ENCODE data around the gene TNFSF13B.
"Not testable (repeated sequence)": the region's sequence is repeated elsewhere in the genome, so short reads cannot be mapped to it uniquely, and the experiment has no call there.

TNFSF13B gene

GRCh38 chr13:108278466-108278865, 8.9 kb downstream of the TNFSF13B start:
- DNase-seq (ENCODE audit: low read depth in 2 of 3, low spot score in 1 of 3): no peak

DNA sequence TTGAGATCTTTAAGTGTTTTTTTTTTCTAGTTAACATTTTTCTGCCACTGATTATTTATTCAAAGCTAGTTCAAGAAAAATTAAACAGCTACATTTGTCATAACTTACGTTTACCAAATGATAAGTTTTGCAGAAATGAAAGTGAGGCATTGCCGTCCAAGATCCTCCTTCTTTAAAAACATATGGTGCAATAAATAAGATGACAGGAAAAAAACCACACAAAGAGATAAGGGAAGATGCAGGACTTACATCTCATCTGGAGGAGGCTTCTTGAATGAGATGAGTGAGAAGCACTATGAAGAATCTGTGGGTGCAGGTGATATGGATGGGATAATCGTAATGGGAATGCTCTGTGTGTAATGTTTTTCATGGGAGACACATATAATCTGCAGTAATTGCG, 12.4 kb downstream of the TNFSF13B start:
- no peak for DNase-seq (ENCODE audit: low read depth in 2 of 3, low spot score in 1 of 3)

GRCh38 chr13:108283110-108283509, 13.6 kb downstream of the TNFSF13B start:
- DNase-seq (ENCODE audit: low read depth in 2 of 3, low spot score in 1 of 3): no peak

DNA sequence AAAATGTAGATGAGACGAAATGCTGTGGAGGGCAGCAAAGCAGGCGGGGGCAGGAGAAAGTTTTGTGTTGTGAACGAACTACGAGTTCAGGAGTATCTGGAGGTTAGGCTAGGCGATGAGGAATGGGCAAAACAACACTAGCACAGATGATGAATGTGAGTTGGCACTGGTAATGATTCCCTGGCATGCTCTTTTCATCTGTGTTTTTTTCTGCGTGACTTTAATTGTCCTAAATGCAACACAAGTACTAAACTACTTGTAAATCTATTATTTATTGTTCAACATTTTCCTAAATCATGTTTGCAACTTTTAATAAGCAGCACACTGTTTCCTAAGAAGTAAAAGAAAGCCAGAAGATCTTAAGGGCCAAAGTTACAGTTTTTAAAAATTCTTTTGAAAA, 19.2 kb downstream of the TNFSF13B start:
- DNase-seq (ENCODE audit: low read depth in 2 of 3, low spot score in 1 of 3): no peak

- DNase-seq (ENCODE audit: low read depth in 2 of 3, low spot score in 1 of 3): no peak
Observed at GRCh38 chr13:108289819-108290218, 20.3 kb downstream of the TNFSF13B start.

DNA sequence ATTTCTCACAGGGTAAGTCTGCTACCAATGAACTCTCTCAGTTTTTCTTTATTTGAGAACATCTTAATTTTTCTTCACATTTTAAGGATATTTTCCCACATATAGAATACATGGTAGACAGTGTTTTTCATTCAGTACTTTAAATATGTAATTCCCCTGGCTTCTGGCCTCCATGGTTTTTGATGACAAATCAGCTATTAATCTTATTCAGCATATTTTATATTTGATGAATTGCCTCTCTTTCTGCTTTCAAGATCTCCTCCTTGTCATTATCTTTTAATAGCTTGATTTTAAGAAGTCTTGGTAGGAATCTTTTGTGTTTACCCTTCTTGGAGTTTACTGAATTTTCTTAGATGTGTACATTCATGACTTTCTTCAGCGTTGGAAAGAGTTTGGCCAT, 27.6 kb downstream of the TNFSF13B start:
- no peak for DNase-seq (ENCODE audit: low read depth in 2 of 3, low spot score in 1 of 3)

- DNase-seq (ENCODE audit: low read depth in 2 of 3, low spot score in 1 of 3): no peak
Observed at GRCh38 chr13:108302279-108302678, 32.8 kb downstream of the TNFSF13B start.

GRCh38 chr13:108304170-108305016, 34.9 kb downstream of the TNFSF13B start:
- no peak for DNase-seq (ENCODE audit: low read depth in 2 of 3, low spot score in 1 of 3)

DNA sequence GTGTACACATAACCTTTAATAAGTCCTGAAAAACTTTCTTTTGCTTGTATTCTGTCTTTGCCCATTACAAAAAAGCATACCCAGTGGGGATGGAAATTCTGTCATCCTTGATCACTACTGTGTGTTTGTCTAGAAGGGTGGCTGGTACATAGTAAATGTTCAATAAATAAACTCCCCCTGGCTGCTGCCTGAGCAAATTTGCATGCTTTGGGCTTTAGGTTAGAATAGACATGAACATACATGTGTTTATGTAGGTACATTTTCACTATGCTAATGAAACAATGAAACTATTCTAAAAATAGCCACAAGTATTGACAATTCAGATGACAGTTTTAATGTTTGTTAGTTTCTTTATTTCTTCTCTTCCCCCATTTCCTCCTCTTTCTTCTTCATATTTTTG, 36.1 kb downstream of the TNFSF13B start:
- DNase-seq (ENCODE audit: low read depth in 2 of 3, low spot score in 1 of 3): no peak

DNA sequence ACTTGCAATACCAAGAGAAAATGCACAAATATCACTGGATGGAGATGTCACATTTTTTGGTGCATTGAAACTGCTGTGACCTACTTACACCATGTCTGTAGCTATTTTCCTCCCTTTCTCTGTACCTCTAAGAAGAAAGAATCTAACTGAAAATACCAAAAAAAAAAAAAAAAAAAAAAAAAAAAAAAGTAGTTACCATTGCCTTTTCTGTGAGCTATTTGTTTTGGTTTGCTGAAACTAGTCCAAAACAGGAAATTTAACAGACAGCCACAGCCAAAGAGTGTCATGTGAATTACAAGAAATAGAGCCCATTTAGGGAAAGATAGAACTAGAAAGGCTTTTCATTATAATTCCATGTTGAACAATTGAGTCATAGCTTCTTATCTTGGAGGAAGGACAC, 37.3 kb downstream of the TNFSF13B start:
- no peak for DNase-seq (ENCODE audit: low read depth in 2 of 3, low spot score in 1 of 3)

- not testable (repeated sequence) for DNase-seq (ENCODE audit: low read depth in 2 of 3, low spot score in 1 of 3)
Observed at GRCh38 chr13:108311596-108311995, 42.1 kb downstream of the TNFSF13B start.

GRCh38 chr13:108313382-108313781, 43.9 kb downstream of the TNFSF13B start:
- no peak for DNase-seq (ENCODE audit: low read depth in 2 of 3, low spot score in 1 of 3)

GRCh38 chr13:108315273-108315672, 45.8 kb downstream of the TNFSF13B start:
- no peak for DNase-seq (ENCODE audit: low read depth in 2 of 3, low spot score in 1 of 3)

- DNase-seq (ENCODE audit: low read depth in 2 of 3, low spot score in 1 of 3): no peak
Observed at GRCh38 chr13:108315991-108316390, 46.5 kb downstream of the TNFSF13B start.

- no peak for DNase-seq (ENCODE audit: low read depth in 2 of 3, low spot score in 1 of 3)
Observed at GRCh38 chr13:108316413-108316812, 46.9 kb downstream of the TNFSF13B start.

GRCh38 chr13:108322206-108322824, 52.8 kb downstream of the TNFSF13B start:
- DNase-seq (ENCODE audit: low read depth in 2 of 3, low spot score in 1 of 3): no peak

GRCh38 chr13:108323031-108323430, 53.5 kb downstream of the TNFSF13B start:
- DNase-seq (ENCODE audit: low read depth in 2 of 3, low spot score in 1 of 3): no peak

- DNase-seq (ENCODE audit: low read depth in 2 of 3, low spot score in 1 of 3): no peak
Observed at GRCh38 chr13:108325863-108326262, 56.3 kb downstream of the TNFSF13B start.

DNA sequence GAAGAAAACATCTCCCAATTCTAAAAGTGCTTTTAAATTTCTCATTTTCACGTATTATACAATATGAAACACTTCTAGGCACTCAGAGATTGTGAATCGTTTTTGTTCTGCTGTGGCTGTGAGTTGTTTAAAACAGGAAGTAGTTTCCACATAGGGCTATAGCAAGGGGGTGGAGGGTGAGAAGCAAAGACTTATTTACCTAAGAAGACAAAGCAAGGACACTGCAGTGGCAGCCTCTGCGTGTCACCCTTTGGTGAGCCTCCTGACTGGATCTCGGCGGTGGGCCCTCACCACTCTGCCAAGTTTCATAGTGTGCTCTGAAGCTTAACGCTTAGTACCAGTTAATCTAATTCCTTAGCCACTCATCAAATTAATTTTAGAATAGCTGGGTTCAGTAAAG, 56.8 kb downstream of the TNFSF13B start:
- no peak for DNase-seq (ENCODE audit: low read depth in 2 of 3, low spot score in 1 of 3)

GRCh38 chr13:108328848-108329247, 59.3 kb downstream of the TNFSF13B start:
- no peak for DNase-seq (ENCODE audit: low read depth in 2 of 3, low spot score in 1 of 3)

DNA sequence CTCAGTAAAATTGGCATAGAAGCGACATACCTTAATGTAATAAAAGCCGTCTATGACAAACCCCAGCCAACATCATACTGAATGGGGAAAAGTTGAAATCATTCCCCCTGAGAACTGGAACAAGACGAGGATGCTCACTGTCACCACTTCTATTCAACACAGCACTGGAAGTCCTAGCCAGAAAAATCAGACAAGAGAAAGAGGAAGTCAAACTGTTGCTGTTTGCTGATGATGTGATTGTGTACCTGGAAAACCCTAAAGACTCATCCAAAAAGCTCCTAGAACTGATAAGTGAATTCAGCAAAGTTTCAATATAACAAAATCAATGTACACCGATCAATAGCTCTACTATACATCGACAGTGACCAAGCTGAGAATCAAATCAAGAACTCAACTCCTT, 63.3 kb downstream of the TNFSF13B start:
- no peak for DNase-seq (ENCODE audit: low read depth in 2 of 3, low spot score in 1 of 3)

DNA sequence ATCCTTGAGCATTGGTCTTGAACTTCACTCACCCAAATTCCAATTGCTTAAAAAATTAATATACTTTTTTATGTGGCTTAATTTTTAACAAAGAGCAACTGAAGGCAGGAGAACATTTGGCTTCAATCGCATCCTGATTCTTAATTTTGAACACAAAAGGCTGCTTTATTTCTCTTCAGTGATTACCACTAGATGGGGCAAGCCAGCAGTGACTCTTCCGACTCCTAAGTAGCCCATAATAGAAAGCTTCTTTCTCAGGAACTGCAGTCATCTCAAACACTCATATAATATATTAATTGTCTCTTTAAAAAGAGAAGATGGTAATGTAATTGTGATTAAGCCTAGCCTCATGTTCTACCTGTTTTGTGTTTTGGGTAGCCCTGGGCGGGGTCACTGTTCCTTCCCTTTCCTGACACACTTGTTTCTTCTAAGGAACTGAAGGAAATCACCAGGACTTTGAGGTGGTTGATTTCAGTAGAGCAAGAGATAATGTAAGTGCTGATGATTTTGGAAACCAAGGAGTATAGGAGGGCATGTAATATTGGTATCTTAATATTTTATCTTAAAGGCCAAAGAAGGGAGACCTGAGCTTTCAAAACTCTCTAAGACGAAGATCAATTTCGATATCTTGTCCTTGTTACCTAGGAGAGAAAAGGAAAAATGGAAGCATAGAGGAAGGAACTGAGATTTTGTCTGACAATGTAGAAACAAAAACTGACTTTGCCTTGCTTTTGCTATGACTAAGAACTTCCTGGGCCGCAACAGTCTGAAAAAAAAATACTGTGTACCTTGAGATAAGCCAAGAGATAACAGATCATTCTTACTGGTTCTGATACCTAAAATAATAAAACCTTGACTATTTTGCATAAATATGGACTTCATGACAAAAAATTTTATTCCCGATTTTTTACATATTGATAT, 73.1 kb downstream of the TNFSF13B start:
- DNase-seq (ENCODE audit: low read depth in 2 of 3, low spot score in 1 of 3): no peak
